GM21723 (cell line): ENCODE results near the gene PRKCE.
"Not testable (repeated sequence)": the region's sequence is repeated elsewhere in the genome, so short reads cannot be mapped to it uniquely, and the experiment has no call there.

Experiments used
- ATAC-seq: cut with Tn5 transposase; IDR thresholded peaks from one replicate; pipeline ENCODE4 v1.9.1; 2021; ENCODE audit warnings: mild to moderate bottlenecking, moderate library complexity; ENCODE audit not compliant: unreplicated experiment

PRKCE gene

GRCh38 chr2:46198164-46198883 is 546.8 kb downstream of the PRKCE start:
- no peak for ATAC-seq

GRCh38 chr2:46198966-46199365 is 547.5 kb downstream of the PRKCE start:
- no peak for ATAC-seq

DNA sequence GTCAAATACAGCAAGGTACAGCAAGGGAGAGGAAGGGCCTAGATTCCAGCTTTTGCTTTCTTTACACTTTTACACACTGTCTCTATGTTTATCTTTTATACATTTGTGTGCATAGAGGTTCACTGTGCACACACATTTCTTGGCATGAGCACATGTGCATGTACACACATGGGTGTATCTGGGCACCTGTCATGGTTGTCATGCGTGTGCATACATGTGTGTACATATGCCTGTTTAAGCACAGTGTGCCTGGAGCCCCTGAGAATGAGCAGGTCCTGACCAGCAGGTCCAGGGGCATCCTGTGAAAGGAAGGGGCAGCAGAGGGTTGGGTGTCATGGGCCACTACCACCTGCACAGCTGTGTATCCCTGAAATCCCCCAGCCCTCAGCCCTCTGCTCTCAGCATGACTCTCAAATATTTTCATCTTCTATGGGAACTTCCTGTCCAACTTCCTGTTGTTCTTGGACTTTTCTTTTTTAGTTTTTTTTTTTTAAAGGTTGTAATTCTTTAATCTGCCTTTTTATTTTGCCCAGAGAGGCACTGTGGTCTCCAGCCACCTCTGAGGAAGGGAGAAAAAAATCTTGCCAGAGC is 548.7 kb downstream of the PRKCE start:
- ATAC-seq: no peak

DNA sequence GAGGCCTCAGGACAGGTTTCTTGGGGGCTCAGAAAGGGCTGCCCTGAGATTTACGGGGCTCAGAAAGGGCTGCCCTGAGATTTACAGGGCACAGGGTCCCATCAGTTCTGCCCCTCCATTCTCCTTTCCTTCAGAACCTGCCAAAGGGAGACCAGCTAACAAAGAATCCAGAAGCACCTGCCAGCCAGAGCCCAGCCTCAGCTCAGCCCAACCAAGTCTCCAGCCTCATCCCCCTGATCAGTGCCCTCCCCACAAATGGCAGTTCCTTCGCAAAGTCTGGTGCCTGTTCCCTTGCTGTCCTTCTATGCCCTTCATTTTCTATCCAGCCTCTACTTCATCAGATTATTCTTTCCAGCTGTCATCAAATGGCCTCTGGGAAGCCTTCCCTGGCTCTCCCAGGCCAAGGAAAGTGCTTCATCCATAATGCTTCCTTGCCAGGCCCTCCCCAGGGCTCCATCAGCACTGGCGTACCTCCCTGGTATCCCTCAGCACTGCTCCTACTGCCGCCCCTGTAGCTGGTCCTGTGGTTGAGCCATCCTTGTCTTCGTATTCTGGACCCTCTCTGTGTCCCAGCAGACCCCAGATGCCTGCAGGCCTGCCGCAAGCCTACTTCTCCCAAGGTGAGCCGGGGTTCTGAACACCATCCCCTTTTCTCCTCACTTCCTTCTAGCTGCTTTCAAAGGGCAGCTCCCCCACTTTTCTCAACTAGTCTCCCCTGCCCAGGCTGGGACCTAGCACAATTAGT is 549.6 kb downstream of the PRKCE start:
- no peak for ATAC-seq

GRCh38 chr2:46202453-46202852 is 551.0 kb downstream of the PRKCE start:
- ATAC-seq: no peak

DNA sequence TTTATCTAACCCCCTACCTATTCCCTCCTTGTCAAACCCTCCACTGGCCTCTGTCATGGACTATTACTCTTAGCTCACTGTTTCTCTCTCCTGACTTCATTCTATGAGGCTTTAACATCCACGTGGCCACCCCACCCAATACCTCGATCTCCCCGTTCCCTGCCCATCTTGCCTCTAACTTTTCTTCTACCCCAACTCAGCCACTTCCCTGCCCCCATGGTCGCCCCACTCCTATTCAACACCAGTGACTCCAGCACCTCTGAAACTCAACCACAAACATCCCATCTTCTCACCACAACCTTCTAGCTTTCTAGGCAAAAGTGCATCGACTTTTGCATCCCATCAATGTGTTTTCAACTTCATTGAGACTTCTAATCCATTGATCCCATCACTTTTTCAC is 551.5 kb downstream of the PRKCE start:
- ATAC-seq: no peak

DNA sequence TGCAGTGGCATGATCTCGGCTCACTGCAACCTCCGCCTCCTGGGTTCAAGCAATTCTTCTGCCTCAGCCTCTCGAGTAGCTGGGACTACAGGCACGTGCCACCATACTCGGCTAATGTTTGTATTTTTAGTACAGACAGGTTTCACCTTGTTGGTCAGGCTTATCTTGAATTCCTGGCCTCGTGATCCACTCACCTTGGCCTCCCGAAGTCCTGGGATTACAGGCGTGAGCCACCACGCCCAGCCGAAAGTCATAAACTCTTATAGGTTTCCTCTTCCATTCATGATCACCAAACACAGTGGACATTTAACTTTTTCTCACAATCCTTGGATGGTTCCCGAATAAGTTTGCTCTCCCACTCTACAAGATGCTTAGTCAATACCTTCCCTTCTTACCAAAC is 552.2 kb downstream of the PRKCE start:
- not testable (repeated sequence) for ATAC-seq

DNA sequence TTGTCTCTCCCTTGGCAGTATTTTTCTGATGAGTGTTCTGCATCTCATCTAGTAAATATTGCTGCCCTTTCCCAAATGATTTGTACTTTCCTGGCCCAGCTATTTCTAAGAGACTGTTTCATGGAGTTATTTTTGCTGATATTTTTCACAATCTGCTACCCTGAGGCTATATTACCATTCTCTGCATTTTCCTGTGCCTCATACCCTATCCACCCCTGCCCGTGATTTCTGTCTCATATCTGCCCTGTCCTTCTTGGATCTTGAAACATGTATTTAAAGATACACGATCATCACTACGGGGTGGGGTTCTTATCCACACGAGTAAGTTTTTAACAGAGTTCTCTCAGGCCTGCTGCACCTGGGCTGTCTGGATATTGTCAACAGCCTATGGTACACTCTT is 556.1 kb downstream of the PRKCE start:
- no peak for ATAC-seq

DNA sequence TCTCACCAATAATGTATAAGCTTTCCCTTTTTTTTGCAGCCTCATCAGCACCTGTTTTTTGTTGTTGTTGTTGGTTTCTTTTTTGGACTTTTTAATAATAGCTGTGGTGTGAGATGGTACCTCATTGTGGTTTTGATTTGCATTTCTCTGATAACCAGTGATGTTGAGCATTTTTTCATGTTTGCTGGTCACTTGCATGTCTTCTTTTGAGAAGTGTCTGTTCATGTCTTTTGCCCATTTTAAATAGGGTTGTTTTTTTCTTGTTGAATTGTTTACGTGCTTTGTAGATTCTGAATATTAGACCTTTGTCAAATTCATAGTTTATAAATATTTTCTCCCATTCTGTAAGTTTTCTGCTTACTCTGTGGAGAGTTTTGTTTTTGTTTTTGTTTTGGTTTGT is 557.3 kb downstream of the PRKCE start:
- ATAC-seq: no peak

DNA sequence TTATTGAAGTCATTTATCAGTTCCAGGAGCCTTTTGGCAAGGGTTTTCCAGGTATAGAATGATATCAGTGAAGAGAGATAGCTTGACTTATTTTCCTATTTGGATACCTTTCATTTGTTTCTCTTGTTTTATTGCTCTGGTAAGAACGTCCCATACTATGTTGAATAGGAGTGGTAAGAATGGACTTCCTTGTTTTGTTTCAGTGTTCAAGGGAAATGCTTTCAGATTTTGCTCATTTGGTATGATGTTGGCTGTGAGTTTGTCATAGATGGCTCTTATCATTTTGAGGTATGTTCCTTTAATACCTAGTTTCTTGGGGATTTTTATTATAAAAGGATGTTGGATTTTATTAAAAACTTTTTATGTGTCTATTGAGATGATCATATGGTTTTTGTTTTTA is 558.6 kb downstream of the PRKCE start:
- no peak for ATAC-seq

DNA sequence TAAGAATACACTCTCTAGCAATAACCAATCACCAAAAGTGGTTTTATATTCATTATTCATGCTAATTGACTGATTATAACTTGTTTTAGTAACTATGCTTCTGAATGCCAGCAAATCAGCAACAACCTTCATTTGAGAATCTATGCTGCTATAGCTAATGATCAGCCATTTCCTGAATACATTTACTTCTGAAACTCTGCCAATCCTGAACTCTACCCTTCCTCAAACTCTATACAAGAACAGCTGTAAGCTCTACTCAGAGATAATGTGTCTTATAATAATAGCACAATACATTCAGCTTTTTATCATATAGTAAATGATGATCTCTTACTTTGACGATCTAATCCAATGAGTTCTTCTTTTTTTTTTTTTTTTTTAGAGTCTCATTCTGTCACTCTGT is 560.0 kb downstream of the PRKCE start:
- no peak for ATAC-seq

DNA sequence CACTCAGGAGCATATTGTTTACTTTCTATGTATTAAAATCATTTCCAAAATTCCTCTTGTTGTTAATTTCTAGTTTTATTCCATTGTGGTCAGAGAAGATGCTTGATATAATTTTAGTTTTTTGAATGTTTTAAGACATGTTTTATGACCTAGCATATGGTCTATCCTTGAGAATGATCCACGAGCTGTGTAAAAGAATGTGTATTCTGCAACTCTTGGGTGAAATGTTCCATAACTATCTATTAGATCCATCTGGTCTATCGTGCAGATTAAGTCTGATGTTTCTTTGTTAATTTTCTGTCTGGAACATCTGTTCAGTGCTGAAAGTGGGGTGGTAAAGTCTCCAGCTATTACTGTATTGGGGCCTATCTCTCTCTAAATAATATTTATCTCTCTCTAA is 562.4 kb downstream of the PRKCE start:
- ATAC-seq: no peak

GRCh38 chr2:46216213-46216612 is 564.7 kb downstream of the PRKCE start:
- no peak for ATAC-seq

GRCh38 chr2:46223514-46223913 is 572.0 kb downstream of the PRKCE start:
- not testable (repeated sequence) for ATAC-seq

DNA sequence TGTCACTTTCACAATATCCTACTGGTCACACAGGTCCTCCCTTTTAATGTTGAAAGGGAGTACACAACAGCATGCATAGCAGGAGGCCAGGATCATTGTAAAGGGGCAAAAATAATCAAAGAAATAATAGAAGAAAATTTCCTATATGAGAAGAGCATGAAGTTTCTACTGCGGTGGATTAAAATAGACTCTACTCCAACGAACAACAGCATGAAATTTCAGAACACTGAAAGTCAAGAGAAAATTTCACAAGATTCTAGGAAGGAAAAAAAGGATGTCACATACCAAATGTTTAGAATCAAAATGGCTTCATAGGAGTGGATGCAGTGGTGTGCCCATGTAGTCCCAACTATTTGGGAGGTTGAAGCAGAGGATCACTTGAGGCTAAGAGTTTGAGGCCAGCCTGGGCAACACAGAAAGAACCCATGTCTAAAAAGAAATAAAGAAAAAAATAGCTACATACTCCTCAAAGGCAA is 573.7 kb downstream of the PRKCE start:
- ATAC-seq: no peak

DNA sequence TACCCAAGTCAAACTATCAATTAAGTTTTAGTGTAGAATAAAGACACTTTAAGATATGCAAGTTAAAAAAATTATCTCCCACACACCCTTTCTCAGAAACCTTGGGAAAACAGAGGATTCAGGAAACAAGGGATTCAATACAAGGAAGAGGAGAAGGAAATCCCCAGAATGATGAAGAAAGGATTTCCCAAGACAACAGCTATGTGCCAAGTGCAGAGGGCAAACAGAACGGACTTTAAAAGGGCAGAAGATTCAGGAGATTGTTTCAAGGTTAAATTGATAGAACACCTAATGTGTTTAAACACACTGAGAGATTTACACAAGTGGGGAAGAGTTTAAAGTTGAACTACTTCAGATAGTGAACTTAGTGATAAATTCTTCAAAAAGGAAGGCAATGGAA is 574.3 kb downstream of the PRKCE start:
- no peak for ATAC-seq

DNA sequence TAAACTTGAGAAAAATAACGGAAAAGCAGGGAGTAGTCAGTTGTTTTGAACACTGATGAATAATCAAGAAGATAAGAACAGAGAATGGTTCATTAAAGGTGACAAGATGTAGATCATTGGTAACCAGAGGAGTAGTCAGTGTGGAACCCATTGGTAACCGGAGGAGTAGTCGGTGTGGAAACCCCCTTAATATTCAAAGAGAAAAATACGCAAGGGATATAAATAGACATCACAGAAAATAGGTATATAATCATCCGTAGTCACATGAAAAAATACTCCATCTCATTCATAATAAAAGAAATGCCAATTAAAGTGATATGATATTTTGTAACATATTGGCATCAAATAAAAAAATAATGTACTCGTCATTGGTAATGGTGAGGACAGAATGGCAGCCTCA is 575.1 kb downstream of the PRKCE start:
- no peak for ATAC-seq

DNA sequence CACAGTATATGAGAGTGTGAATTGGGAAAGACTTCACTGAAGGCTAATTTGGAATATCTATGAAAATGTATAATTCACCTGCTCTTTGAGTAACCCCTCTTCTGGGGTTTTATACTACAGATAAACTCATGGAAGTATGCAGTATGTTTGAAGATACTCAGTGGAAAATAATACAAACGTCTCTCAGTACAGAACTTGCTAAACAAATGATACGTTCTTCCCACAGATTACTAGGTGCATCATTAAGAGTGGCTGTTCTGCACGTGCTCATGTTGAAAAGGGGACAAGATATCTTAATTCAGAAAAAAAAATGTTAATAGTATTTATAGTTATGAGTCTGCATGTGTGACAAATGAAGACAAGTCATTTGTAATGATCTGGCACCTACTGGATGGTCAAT is 575.5 kb downstream of the PRKCE start:
- no peak for ATAC-seq

DNA sequence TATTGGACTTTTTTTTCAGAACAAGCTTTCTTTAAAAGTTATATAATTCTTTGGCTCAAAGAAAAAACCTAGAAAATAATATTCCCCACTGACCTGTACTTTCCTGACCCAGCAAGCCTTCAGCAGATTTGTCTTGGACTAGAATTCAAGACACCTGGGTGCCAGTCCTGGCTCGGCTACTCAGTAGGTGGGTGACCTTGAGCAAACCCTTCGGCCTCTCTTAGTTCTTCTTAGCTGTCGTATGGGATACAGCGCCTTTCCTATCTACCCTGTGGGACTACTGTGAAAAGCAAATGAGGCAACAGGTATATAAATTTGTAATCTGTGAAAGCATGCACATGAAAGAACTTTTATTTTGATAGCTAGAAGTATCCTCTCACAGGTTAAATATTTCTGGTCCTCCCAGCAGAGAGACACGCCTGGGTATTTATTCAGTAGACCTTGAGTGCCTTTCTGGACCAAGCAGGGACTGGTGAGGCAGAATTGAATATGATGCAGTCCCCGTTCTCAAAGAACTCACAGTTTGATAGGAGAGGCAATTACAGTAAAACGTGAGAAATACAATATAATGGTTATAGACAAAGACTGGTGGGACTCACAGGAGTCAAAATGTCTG is 576.3 kb downstream of the PRKCE start:
- ATAC-seq: no peak

GRCh38 chr2:46229134-46230063 is 577.9 kb downstream of the PRKCE start:
- ATAC-seq: peak; percentile 44
